CD14-positive monocyte (primary cell): ENCODE measurements around the gene BHMT. TPM values are rescaled to one million over a fixed set of nuclear protein-coding genes. Genes with fewer than 3 reads are reported as not detected.

ENCODE experiments used
- DNase-seq, 3 donors: peaks; one replicate each; pipeline ENCODE4 v3.0.0-alpha.2; 2011 to 2022
- H2AFZ ChIP-seq: 2 replicates; pipeline ENCODE4 v1.6.0; 2012; ENCODE audit warnings: mild to moderate bottlenecking, low read depth, low read length, inconsistent platforms; ENCODE audit not compliant: insufficient read depth, poor library complexity, severe bottlenecking
- H3K27ac ChIP-seq, 2 donors: 1 replicate in 1 of 2; 2 replicates in 1 of 2; pipeline ENCODE4 v1.5.1; 2012 to 2013; ENCODE audit warnings: low read length in 2 of 2, control low read depth in 1 of 2, inconsistent platforms in 1 of 2, low read depth in 1 of 2, mild to moderate bottlenecking in 1 of 2
- H3K27me3 ChIP-seq, 2 donors: one replicate each; pipeline versions ENCODE4 v1.6.0 to v1.6.1; 2011 to 2013; ENCODE audit warnings: low read length in 2 of 2; ENCODE audit not compliant: control insufficient read depth in 2 of 2, insufficient read depth in 2 of 2
- H3K36me3 ChIP-seq, 2 donors: replicated peaks in 1 of 2; 1 replicate in 1 of 2; 2 replicates in 1 of 2; pipeline versions ENCODE4 v1.5.1 to v1.6.1; 2012 to 2013; ENCODE audit warnings: low read length in 2 of 2, control low read depth in 1 of 2, inconsistent platforms in 1 of 2, mild to moderate bottlenecking in 1 of 2; ENCODE audit not compliant: insufficient read depth in 2 of 2, control insufficient read depth in 1 of 2
- H3K4me1 ChIP-seq, 2 donors: 1 replicate in 1 of 2; 2 replicates in 1 of 2; pipeline versions ENCODE4 v1.5.1 to v1.6.1; 2012 to 2013; ENCODE audit warnings: low read length in 2 of 2, control low read depth in 1 of 2, inconsistent platforms in 1 of 2, mild to moderate bottlenecking in 1 of 2, moderate library complexity in 1 of 2; ENCODE audit not compliant: insufficient read depth in 2 of 2, control insufficient read depth in 1 of 2
- H3K4me2 ChIP-seq: replicated peaks from 2 replicates; pipeline ENCODE3; 2012; ENCODE audit warnings: low read length, moderate library complexity, mild to moderate bottlenecking; ENCODE audit not compliant: poor library complexity, severe bottlenecking; ENCODE audit errors: extremely low read depth
- H3K4me3 ChIP-seq, 3 experiments: fragments of 200-600 bp in 1 of 3; sonication (generic) in 1 of 3; replicated peaks in 1 of 3; 1 replicate in 2 of 3; 2 replicates in 1 of 3; pipeline ENCODE4 v1.5.1; 2011 to 2013; ENCODE audit warnings: low read length in 3 of 3, mild to moderate bottlenecking in 3 of 3, control low read depth in 2 of 3, low read depth in 2 of 3, inconsistent platforms in 1 of 3, moderate library complexity in 1 of 3
- H3K79me2 ChIP-seq: 2 replicates; pipeline ENCODE4 v1.6.0; 2012; ENCODE audit warnings: mild to moderate bottlenecking, control low read depth, inconsistent platforms, low read length, moderate library complexity; ENCODE audit not compliant: insufficient read depth
- H3K9ac ChIP-seq: 2 replicates; pipeline ENCODE4 v1.6.0; 2017; ENCODE audit warnings: low read length, mild to moderate bottlenecking; ENCODE audit not compliant: insufficient read depth, poor library complexity, severe bottlenecking
- H3K9me3 ChIP-seq, 2 donors: replicated peaks in 1 of 2; 1 replicate in 1 of 2; 2 replicates in 1 of 2; pipeline versions ENCODE4 v1.5.1 to v1.6.1; 2012 to 2013; ENCODE audit warnings: low read length in 2 of 2, control low read depth in 1 of 2; ENCODE audit not compliant: control insufficient read depth in 1 of 2, insufficient read depth in 1 of 2
- H4K20me1 ChIP-seq: 2 replicates; pipeline ENCODE4 v1.6.0; 2012; ENCODE audit warnings: mild to moderate bottlenecking, low read length, control low read depth, moderate library complexity; ENCODE audit not compliant: insufficient read depth
- H3K27ac Mint-ChIP-seq, 7 donors: one replicate each; pipeline ENCODE4 v1.8.0; 2020; ENCODE audit warnings: mild to moderate bottlenecking in 7 of 7, mixed read lengths in 7 of 7, moderate library complexity in 6 of 7, inconsistent platforms in 2 of 7
- H3K27me3 Mint-ChIP-seq, 3 donors: one replicate each; pipeline ENCODE4 v1.8.0; 2021 to 2022; ENCODE audit warnings: low read depth in 3 of 3, mild to moderate bottlenecking in 3 of 3, mixed read lengths in 3 of 3, moderate library complexity in 3 of 3, inconsistent platforms in 1 of 3
- H3K36me3 Mint-ChIP-seq, 2 donors: one replicate each; pipeline ENCODE4 v1.8.0; 2020; ENCODE audit warnings: mixed read lengths in 2 of 2, inconsistent platforms in 1 of 2, mild to moderate bottlenecking in 1 of 2
- H3K4me1 Mint-ChIP-seq: one replicate; pipeline ENCODE4 v1.8.0; 2020; ENCODE audit warnings: mild to moderate bottlenecking, mixed read lengths
- H3K4me3 Mint-ChIP-seq, 2 donors: one replicate each; pipeline ENCODE4 v1.8.0; 2020; ENCODE audit warnings: mild to moderate bottlenecking in 2 of 2, mixed read lengths in 2 of 2, moderate library complexity in 1 of 2
- H3K9me3 Mint-ChIP-seq, 7 donors: one replicate each; pipeline ENCODE4 v1.8.0; 2020 to 2022; ENCODE audit warnings: mixed read lengths in 7 of 7, mild to moderate bottlenecking in 6 of 7, moderate library complexity in 6 of 7, inconsistent platforms in 2 of 7
- CTCF ChIP-seq: fragments of 200-600 bp; IDR thresholded peaks from one replicate; pipeline ENCODE4 v1.8.0; 2022; ENCODE audit warnings: antibody characterized with exemption, mild to moderate bottlenecking
- WGBS: methylation state at CpG from one replicate; pipeline ENCODE4 v1.1.5; 2013; ENCODE audit warnings: missing lambda C conversion rate; ENCODE audit not compliant: insufficient coverage; 5-methylcytosine and 5-hydroxymethylcytosine counted together
- intact Hi-C, 2 donors: fragments of 100-400 bp; cut with micrococcal nuclease; formaldehyde crosslinking; loops; one replicate each; pipeline versions ENCODE4 v1.15.0 to v1.15.1; 2023
- polyA plus RNA-seq, 3 donors: library from polyadenylated mRNA; depleted of rRNA in 1 of 3; unstranded in 2 of 3; stranded (reverse) in 1 of 3; fragments of 300-500 nt in 2 of 3; fragments of >200 nt in 1 of 3; fragmentation: Illumina TruSeq in 2 of 3; gene quantifications; 1 replicate in 2 of 3; 2 replicates in 1 of 3; pipeline ENCODE4 v1.2.3, GENCODE V29; 2012 to 2021

The BHMT gene
- polyA plus RNA-seq, 3 donors: not detected

- Histone ChIP-seq H3K27me3 (no peaks in the 10 kb centered on the region), H3K27ac (no peak overlapping the region), H3K36me3 (no peaks in the 10 kb centered on the region), H3K4me1 (no peaks in the 10 kb centered on the region), H3K9ac (no peak overlapping the region), H3K9me3 (no peaks in the 10 kb centered on the region), H4K20me1 (no peaks in the 10 kb centered on the region), H3K4me3 (no peak overlapping the region), H3K4me2 (no peak overlapping the region), H3K79me2 (no peaks in the 10 kb centered on the region), H2AFZ (no peak overlapping the region)
- Mint-ChIP-seq H3K4me3 (no peak overlapping the region), H3K36me3 (no peaks in the 10 kb centered on the region), H3K9me3 (peaks cover 0 to under 1% (median 0%) of the 10 kb centered on the region in 7 donors), H3K27me3 (peaks cover 0 to 3% (median 0%) of the 10 kb centered on the region in 3 donors), H3K4me1 (no peaks in the 10 kb centered on the region), H3K27ac (no peak overlapping the region)
- TF ChIP-seq CTCF: no peak
- DNase-seq: no peak
- intact Hi-C loops: no loop called here
- WGBS: 80% methylated on average over 1 of the region's 2 CpGs
Measured at GRCh38 chr5:79086116-79086515, 25.5 kb upstream of the BHMT start.

GRCh38 chr5:79088507-79088906, 23.1 kb upstream of the BHMT start:
- Histone ChIP-seq H3K27ac (no peak overlapping the region), H3K9me3 (no peaks in the 10 kb centered on the region), H3K79me2 (no peaks in the 10 kb centered on the region), H3K36me3 (no peaks in the 10 kb centered on the region), H3K4me2 (no peak overlapping the region), H3K4me3 (no peak overlapping the region), H3K27me3 (no peaks in the 10 kb centered on the region), H3K9ac (no peak overlapping the region), H4K20me1 (no peaks in the 10 kb centered on the region), H2AFZ (no peak overlapping the region), H3K4me1 (no peaks in the 10 kb centered on the region)
- no peak for TF ChIP-seq CTCF
- intact Hi-C loops: no loop called here
- 83% methylated on average over 2 of the region's 4 CpGs for WGBS
- Mint-ChIP-seq H3K4me3 (no peak overlapping the region), H3K27ac (no peak overlapping the region), H3K9me3 (no peaks in the 10 kb centered on the region), H3K4me1 (no peaks in the 10 kb centered on the region), H3K36me3 (no peaks in the 10 kb centered on the region), H3K27me3 (peaks cover 0 to 3% (median 2%) of the 10 kb centered on the region in 3 donors)
- DNase-seq: no peak
